Measurements from ENCODE around the gene ACMSD.
A peak's percentile ranks its signal among the peaks of the same experiment; 100 is the strongest.

Gene ACMSD

DNA sequence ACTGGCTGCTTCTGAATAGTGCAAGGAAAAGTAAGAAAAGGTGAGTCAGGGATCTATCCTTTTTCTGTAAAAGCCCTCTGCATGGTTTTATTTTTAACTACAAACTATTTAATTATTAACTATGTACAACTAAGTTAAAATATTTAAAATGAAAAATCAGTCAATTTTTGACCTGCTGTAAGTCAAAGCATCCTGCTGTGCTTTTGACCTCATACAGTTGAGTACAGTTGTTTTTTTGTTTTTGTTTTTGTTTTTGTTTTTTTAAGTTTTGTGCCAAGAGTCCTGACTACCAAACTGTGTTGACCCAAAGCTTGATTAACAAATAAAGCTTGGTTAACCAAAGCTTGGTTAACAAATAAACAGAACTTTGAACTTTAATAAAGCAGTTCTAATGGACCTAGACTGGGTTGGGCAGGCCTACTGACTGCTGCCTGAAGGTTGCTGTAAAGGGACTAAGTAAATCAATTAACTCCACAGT, at the start of gene ACMSD:
TSS of gene ACMSD (plus strand) at position 474 of the 478 bp plus-strand sequence. CDS start 67 bp downstream, outside the sequence.
- no peak within 1 kb of the TSS for H3K4me3 ChIP-seq (ENCODE audit: control insufficient read depth, low read depth, low read length)
- no peak for DNase-seq (ENCODE audit: low read depth)
- TF ChIP-seq, protein P1, sequence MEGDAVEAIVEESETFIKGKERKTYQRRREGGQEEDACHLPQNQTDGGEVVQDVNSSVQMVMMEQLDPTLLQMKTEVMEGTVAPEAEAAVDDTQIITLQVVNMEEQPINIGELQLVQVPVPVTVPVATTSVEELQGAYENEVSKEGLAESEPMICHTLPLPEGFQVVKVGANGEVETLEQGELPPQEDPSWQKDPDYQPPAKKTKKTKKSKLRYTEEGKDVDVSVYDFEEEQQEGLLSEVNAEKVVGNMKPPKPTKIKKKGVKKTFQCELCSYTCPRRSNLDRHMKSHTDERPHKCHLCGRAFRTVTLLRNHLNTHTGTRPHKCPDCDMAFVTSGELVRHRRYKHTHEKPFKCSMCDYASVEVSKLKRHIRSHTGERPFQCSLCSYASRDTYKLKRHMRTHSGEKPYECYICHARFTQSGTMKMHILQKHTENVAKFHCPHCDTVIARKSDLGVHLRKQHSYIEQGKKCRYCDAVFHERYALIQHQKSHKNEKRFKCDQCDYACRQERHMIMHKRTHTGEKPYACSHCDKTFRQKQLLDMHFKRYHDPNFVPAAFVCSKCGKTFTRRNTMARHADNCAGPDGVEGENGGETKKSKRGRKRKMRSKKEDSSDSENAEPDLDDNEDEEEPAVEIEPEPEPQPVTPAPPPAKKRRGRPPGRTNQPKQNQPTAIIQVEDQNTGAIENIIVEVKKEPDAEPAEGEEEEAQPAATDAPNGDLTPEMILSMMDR (IDR thresholded peaks at IDR 0.05; ENCODE audit: control insufficient read depth, insufficient read depth, low read depth, low read length, missing control alignments), result no peak

DNA sequence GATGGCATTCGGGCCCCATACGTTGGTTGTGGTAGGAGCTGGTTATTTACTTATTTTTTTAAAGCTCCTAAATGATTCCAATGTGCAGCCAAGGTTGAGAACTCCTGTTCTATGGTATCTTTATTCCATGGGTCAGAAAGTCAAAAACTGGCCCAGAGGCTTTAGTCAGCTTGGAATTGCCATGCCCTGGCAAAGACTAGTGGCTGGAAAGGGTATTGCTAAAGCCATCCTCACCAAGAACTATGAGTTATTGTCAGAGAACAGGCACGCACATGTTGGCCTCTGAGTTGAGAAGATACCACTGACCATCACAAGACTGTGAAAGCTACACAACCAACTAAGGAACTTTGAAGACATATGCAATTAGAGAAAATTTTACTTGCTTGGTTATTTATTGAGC, 47.9 kb upstream of the ACMSD start:
- TF ChIP-seq, protein P1 (IDR thresholded peaks at IDR 0.05; ENCODE audit: control insufficient read depth, insufficient read depth, low read depth, low read length, missing control alignments), result peak; percentile 8
- no peak for DNase-seq (ENCODE audit: low read depth)
- no peak overlapping the region for H3K4me3 ChIP-seq (ENCODE audit: control insufficient read depth, low read depth, low read length)

DNA sequence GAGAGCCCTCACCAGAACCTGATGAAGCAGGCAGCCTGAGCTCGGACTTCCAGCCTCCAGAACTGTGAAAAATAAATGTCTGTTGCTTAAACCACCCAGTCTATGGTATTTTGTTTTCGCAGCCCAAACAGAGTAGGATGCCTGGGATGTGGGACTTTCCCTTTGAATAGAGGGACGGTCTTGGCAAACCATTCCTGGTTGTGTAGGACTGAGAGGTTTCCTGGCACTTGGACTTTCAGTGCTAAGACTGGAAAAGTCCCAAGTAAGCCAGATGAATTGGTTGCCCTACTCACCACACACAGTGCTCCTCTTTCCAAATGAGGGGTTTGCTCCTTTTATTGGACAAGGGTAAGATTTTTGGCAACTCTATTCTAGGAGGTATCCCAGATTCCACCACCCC, 46.8 kb upstream of the ACMSD start:
- no peak overlapping the region for H3K4me3 ChIP-seq (ENCODE audit: control insufficient read depth, low read depth, low read length)
- DNase-seq (ENCODE audit: low read depth), result no peak
- TF ChIP-seq, protein P1 (IDR thresholded peaks at IDR 0.05; ENCODE audit: control insufficient read depth, insufficient read depth, low read depth, low read length, missing control alignments), result no peak

DNA sequence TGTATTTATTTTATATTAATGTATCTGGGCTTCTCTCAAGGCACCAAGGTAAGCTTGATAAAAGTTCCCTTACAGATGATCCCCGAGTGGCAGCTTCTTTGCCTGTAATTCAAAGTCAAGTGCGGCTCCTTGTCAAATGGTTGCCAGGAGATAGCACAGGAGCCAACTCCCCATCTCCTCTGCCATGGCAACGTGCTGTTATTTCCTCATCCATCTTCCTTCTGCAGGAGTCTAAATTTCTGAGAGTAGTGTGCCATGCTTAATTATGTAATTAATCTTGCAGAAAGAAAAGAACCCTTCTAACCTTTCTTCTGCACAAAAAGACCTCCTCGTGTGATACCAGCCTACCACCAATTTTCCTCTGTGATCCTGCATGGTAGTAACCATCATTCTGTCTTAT, 46.2 kb upstream of the ACMSD start:
- no peak overlapping the region for H3K4me3 ChIP-seq (ENCODE audit: control insufficient read depth, low read depth, low read length)
- TF ChIP-seq, protein P1 (IDR thresholded peaks at IDR 0.05; ENCODE audit: control insufficient read depth, insufficient read depth, low read depth, low read length, missing control alignments), result no peak

DNA sequence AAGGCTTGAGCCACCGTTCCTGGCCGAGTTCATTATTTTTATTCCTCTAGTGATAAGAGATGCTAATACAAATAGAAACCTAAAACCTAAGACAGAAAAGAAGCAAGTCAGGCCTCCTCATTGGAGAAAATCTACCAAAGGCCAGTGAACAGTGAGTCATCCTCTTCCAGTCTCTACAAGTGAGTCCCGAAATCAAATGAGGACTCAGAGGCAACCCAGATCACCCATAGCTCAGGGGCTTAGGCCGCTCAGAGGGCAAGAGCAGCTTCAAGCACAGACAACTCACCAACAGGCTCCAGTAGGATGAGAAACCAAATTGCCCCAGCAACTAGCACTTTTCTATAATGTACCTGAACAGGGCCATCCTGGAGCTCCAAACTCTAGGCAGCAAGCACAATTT, 42.7 kb upstream of the ACMSD start:
- H3K4me3 ChIP-seq (ENCODE audit: control insufficient read depth, low read depth, low read length), result no peak overlapping the region
- DNase-seq (ENCODE audit: low read depth), result no peak
- TF ChIP-seq, protein P1 (IDR thresholded peaks at IDR 0.05; ENCODE audit: control insufficient read depth, insufficient read depth, low read depth, low read length, missing control alignments), result no peak

More for the DNA sequence above, 46.2 kb upstream of the ACMSD start:
- DNase-seq (ENCODE audit: low read depth), result no peak

DNA sequence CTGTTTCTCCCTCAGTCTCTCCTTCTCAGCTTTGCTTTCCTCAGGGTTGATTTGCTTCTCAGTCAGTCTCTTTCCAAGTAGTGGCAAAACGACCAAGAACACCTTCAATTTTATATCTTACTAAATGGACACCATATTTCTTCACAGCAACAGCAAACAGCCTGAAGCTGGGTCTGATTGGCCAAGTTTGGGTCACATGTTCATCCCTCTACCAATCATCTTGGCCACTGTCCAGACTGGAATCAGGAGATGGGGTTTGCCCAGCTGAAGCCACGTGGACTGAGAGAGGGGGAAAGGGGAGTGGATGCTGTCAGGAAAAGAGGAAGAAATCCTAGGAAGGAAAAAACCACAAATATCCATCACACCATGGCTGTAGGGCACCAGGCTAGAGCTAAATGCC, 42.0 kb upstream of the ACMSD start:
- no peak overlapping the region for H3K4me3 ChIP-seq (ENCODE audit: control insufficient read depth, low read depth, low read length)
- TF ChIP-seq, protein P1 (IDR thresholded peaks at IDR 0.05; ENCODE audit: control insufficient read depth, insufficient read depth, low read depth, low read length, missing control alignments), result no peak
- DNase-seq (ENCODE audit: low read depth), result no peak

DNA sequence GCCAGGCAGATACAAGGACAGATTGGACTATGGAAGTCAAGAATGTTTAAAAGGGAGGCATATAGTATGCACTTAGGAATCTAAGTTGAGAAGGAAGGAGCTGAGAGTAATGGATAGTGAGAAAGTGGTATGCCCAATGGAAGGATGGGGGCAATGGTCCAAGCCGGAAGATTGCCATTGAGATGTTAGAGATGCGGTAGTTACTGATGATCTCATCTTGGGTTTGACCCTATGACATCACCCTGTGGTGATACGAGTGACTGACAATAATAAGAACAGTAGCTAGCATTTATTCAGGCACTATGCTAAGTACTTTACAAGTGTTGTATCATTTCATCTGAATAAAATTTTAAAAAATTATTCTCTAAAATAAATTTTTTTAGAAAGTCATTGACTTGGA, 38.5 kb upstream of the ACMSD start:
- H3K4me3 ChIP-seq (ENCODE audit: control insufficient read depth, low read depth, low read length), result no peak overlapping the region
- no peak for DNase-seq (ENCODE audit: low read depth)
- TF ChIP-seq, protein P1 (IDR thresholded peaks at IDR 0.05; ENCODE audit: control insufficient read depth, insufficient read depth, low read depth, low read length, missing control alignments), result no peak

All from AG09309 (cell line).